HG02870 (cell line): ENCODE measurements around the gene PAOX.
A peak's percentile ranks its signal among the peaks of the same experiment; 100 is the strongest.

Experiments used
- ATAC-seq: cut with Tn5 transposase; IDR thresholded peaks from one replicate; pipeline ENCODE4 v1.9.1; 2021; ENCODE audit warnings: mild to moderate bottlenecking, moderate library complexity; ENCODE audit not compliant: unreplicated experiment

Gene PAOX

GRCh38 chr10:133349577-133350011 lies 29.5 kb upstream of the PAOX start:
- no peak for ATAC-seq

- ATAC-seq: no peak
Observed at GRCh38 chr10:133350283-133350949, 28.6 kb upstream of the PAOX start.

DNA sequence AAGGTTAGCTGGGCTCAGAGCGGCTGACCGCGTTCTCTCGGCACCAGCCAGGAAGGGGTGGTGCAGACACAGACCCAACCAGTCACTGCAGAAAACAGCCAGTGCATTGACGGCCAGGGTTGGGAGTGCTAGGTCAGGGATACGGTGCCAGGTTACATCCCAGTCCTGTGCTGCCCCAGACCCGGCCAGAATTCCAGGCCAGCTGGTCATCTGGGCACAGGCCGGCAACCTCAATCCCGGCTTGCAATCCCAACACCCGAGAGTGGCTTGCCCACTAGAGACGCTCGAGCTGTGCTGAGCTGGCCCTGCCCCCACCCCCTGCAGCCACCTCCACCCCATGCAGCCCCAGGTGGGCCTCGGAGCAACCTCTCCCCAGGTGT lies 28.1 kb upstream of the PAOX start:
- ATAC-seq: no peak

DNA sequence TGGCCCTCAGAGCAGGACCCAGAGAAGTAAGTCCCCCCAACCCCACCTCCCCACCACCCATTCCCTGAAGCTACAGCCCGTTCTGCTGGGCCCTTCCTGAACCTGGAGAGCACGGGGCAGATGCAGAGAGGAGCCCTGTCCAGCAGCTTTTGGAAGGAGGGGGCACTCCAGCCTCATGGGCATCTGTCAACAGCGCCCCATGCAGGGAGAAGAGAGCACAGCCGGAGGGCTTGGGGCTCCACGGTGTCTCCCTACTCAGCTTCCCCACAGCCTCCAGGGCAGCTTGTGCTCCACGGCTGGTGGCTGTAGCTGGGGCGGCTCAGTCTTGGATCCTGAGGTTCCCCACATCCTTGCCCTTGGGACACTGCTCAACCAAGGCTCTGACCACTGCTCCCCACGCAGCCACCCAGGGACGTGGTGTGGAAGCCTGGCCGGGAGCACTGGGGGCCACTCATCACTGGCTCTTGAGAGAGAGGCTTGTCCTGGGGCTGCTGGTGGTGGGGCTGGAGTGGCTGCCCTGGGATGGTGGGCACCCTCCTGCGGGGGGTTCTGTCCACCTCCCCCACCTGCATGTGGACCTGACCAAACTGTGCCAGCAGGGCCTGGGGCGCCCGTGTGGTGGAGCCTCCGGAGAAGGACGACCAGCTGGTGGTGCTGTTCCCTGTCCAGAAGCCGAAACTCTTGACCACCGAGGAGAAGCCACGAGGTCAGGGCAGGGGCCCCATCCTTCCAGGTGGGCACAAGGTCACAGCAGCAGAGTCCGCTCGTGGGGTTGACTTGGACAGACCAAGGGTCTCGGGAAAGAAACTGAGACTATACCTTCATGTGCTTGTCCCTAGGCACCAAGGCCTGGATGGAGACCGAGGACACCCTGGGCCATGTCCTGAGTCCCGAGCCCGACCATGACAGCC lies 27.4 kb upstream of the PAOX start:
- ATAC-seq: no peak

- ATAC-seq: no peak
Observed at GRCh38 chr10:133353202-133353959, 25.7 kb upstream of the PAOX start.

- ATAC-seq: no peak
Observed at GRCh38 chr10:133353988-133354605, 25.0 kb upstream of the PAOX start.

GRCh38 chr10:133354672-133355240 lies 24.3 kb upstream of the PAOX start:
- ATAC-seq: no peak

DNA sequence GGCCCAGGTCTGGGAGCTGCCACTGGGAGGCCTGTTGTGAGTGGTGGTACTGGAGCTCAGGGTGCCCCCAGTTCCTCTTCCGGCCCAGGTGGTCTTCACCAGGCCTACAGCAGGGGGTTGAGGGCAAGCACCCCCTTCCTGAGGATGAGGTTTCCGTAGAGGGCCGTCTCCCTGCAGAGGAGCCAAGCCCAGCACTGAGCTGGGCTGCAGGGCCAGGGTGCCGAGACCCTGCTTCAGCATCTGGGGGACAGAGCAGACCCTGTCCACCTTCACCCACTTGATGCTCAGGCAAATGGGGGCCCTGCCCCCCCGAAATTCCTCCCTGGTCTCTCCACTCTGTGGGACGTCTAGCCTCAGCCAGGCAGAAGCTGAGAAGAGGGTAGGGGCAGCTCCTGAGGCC lies 23.8 kb upstream of the PAOX start:
- ATAC-seq: no peak

GRCh38 chr10:133355991-133356390 lies 23.1 kb upstream of the PAOX start:
- ATAC-seq: no peak

- no peak for ATAC-seq
Observed at GRCh38 chr10:133356549-133357284, 22.3 kb upstream of the PAOX start.

GRCh38 chr10:133357285-133358161 lies 21.5 kb upstream of the PAOX start, which contains the start of gene FUOM:
Gene FUOM, minus strand, starts transcription at chr10:133358019. Its CDS starts 12 bp downstream, at chr10:133358007.
- peak; percentile 75 for ATAC-seq

DNA sequence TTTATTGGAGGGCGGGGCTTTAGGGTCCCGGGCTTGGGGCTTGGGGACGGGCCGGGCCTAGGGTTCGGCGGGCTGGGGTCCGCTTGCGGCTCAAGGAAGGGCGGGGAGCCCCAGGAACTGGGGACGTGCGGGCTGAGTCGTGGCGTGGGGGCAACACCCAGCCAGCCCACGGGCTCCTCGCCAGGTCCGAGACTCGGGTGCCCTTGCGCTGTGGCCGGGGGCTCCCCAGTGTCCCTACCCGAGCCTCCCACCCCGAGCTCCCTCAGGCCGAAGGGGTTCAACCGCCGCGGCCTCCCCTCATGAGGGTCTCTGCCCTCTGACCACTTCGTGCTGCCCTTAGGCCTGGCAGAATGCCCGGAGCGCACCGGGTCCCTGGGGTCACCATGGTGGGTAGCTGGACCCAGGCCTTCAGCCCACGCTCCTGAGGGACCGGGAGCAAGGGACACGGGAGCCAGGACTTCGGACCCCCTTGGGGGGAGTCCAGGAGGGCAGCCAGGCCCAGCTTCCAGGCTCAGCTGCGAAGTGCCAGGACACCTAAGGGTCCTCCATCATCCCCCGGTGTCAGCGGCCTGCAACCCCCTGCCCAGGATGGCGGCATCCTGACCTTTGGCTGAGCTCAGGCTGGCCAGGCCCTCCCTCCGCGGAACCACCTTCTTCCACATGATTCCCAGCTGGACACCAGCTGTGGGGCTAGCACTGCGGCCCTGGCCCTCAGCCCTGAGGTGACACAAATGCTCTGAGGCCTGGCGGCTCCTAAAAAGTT lies 20.7 kb upstream of the PAOX start:
- ATAC-seq: no peak

GRCh38 chr10:133358925-133359310 lies 20.1 kb upstream of the PAOX start:
- ATAC-seq: no peak

- no peak for ATAC-seq
Observed at GRCh38 chr10:133359554-133359971, 19.5 kb upstream of the PAOX start.

GRCh38 chr10:133359972-133360610 lies 19.0 kb upstream of the PAOX start:
- ATAC-seq: no peak

GRCh38 chr10:133361227-133361626 lies 17.8 kb upstream of the PAOX start:
- ATAC-seq: no peak

- no peak for ATAC-seq
Observed at GRCh38 chr10:133361773-133362441, 17.2 kb upstream of the PAOX start.
